Natural killer cell treated with Interleukin-12 subunit alpha and Interleukin-12 subunit beta and Interleukin-15 and Interleukin-18, amount 100 ng/mL, for 72 hours (primary cell): ENCODE data around the gene TBXAS1. TPM values are rescaled to one million over a fixed set of nuclear protein-coding genes. Genes with fewer than 3 reads are reported as not detected.
A peak's percentile ranks its signal among the peaks of the same experiment; 100 is the strongest.
"Not testable (repeated sequence)": the region's sequence is repeated elsewhere in the genome, so short reads cannot be mapped to it uniquely, and the experiment has no call there.

Source experiments
- ATAC-seq, 2 donors: fragments of 150-1000 bp; cut with Tn5 transposase in 1 of 2; sonication (Bioruptor Pico), chemical (Tn5 transposase) in 1 of 2; 2 replicates each; pipeline ENCODE4 v1.10.0; 2021
- DNase-seq: peaks from one replicate; pipeline ENCODE4 v3.0.0; 2022; ENCODE audit warnings: low spot score
- H3K27ac Mint-ChIP-seq, 2 donors: 1 replicate in 1 of 2; 2 replicates in 1 of 2; pipeline ENCODE4 v1.8.0; 2022; ENCODE audit warnings: mixed read lengths in 2 of 2, mild to moderate bottlenecking in 1 of 2, moderate library complexity in 1 of 2
- H3K27me3 Mint-ChIP-seq, 2 donors: 1 replicate in 1 of 2; 2 replicates in 1 of 2; pipeline ENCODE4 v1.8.0; 2022; ENCODE audit warnings: mixed read lengths in 2 of 2
- H3K36me3 Mint-ChIP-seq: one replicate; pipeline ENCODE4 v1.8.0; 2022; ENCODE audit warnings: mixed read lengths
- H3K4me1 Mint-ChIP-seq, 2 donors: 1 replicate in 1 of 2; 2 replicates in 1 of 2; pipeline ENCODE4 v1.8.0; 2022; ENCODE audit warnings: low read depth in 2 of 2, mixed read lengths in 2 of 2, mild to moderate bottlenecking in 1 of 2
- H3K4me3 Mint-ChIP-seq: one replicate; pipeline ENCODE4 v1.8.0; 2022; ENCODE audit warnings: mixed read lengths
- H3K9me3 Mint-ChIP-seq: 2 replicates; pipeline ENCODE4 v1.8.0; 2022; ENCODE audit warnings: mixed read lengths
- total RNA-seq, 2 donors: library from RNA; stranded (reverse); gene quantifications; one replicate each; pipeline ENCODE4 v1.2.3, GENCODE V29; 2022

The TBXAS1 gene
- total RNA-seq, 2 donors from 2014 or later: 104 to 130 TPM

DNA sequence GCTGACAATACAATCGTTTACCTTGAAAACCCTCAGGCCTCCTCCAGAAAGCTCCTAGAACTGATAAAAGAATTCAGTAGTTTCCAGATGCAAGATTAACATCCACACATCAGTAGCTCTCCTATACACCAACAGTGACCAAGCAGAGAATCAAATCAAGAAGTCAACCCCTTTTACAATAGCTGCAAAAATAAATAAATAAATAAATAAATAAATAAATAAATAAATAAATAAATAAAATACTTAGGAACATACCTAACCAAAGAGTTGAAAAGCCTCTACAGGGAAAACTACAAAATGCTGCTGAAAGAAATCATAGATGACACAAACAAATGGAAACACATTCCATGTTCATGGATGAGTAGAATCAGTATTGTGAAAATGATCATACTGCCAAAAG lies 6.8 kb downstream of the TBXAS1 start:
- H3K27ac Mint-ChIP-seq: peak overlapping the region; percentile 88 to 100
- peaks cover 71 to 77% of the 10 kb centered on the region in 2 donors for H3K4me1 Mint-ChIP-seq
- peaks cover 26% of the 10 kb centered on the region for H3K9me3 Mint-ChIP-seq
- H3K27me3 Mint-ChIP-seq, ATAC-seq, DNase-seq: not testable (repeated sequence)
- peak overlapping the region; percentile 41 for H3K4me3 Mint-ChIP-seq
- H3K36me3 Mint-ChIP-seq: peaks cover 78% of the 10 kb centered on the region

DNA sequence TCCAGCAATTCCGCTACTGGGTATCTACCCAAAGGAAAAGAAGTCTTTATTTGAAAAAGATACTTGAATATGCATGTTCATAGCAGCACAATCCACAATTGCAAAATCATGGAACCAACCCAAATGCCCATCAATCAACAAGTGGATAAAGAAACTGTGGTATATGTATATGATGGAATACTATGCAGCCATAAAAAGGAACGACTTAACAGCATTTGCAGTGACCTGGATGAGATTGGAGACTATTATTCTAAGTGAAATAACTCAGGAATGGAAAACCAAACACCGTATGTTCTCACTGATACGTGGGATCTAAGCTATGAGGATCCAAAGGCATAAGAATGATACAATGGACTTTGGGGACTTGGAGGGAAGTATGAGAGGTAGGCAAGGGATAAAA lies 8.2 kb downstream of the TBXAS1 start:
- peak overlapping the region; percentile 88 to 100 for H3K27ac Mint-ChIP-seq
- ATAC-seq, DNase-seq, H3K27me3 Mint-ChIP-seq: not testable (repeated sequence)
- peaks cover 71 to 75% of the 10 kb centered on the region in 2 donors for H3K4me1 Mint-ChIP-seq
- peaks cover 73% of the 10 kb centered on the region for H3K36me3 Mint-ChIP-seq
- H3K9me3 Mint-ChIP-seq: peaks cover 26% of the 10 kb centered on the region
- H3K4me3 Mint-ChIP-seq: peak overlapping the region; percentile 40

DNA sequence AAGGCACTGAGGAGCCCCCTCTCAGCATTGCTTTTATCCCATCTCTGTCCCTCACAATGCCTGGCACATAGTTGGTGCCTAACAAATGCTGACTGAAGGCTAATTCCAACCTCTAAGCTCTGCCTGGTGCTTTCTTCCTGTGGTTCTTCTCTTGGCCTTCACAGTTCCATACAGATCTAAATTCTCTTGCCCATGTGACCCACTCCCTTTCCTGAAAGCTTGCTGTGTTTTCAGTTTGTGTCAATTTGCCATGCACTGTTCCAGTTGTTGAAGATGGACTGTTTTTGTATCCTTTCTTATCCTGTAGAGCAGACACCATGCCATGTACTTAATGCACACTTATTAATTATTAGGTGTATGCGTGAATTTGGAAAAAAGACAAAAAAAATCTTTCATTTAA lies 9.2 kb downstream of the TBXAS1 start:
- Mint-ChIP-seq H3K4me1 (peaks cover 71 to 75% of the 10 kb centered on the region in 2 donors), H3K4me3 (no peak overlapping the region), H3K36me3 (peaks cover 63% of the 10 kb centered on the region), H3K27ac (peak overlapping the region; percentile 88 to 100), H3K27me3 (no peaks in the 10 kb centered on the region), H3K9me3 (peaks cover 20% of the 10 kb centered on the region)
- no peak for DNase-seq
- ATAC-seq: no peak

DNA sequence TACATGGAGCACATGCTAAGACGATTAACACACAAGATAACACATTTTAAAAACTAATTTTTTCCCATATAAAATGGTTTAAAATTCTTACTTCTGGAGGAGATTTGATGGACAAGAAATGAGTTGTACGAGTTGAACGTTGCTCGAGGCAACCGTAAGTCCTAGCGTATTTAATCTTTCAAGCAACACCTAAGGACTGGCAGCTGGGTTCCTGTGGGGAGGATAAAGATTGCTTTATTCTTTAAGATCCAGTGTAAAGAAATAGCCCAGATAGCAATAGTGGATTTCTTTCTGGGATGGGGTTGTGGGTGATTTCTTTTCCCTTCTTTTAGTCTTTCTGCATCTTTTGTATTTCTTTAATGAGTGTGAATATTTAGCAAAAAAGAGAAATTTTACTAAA lies 9.8 kb downstream of the TBXAS1 start:
- peak overlapping the region; percentile 88 to 100 for H3K27ac Mint-ChIP-seq
- ATAC-seq: no peak
- peaks cover 20% of the 10 kb centered on the region for H3K9me3 Mint-ChIP-seq
- H3K4me3 Mint-ChIP-seq: no peak overlapping the region
- DNase-seq: no peak
- H3K27me3 Mint-ChIP-seq: no peaks in the 10 kb centered on the region
- peaks cover 75% of the 10 kb centered on the region in 2 donors for H3K4me1 Mint-ChIP-seq
- H3K36me3 Mint-ChIP-seq: peaks cover 61% of the 10 kb centered on the region

DNA sequence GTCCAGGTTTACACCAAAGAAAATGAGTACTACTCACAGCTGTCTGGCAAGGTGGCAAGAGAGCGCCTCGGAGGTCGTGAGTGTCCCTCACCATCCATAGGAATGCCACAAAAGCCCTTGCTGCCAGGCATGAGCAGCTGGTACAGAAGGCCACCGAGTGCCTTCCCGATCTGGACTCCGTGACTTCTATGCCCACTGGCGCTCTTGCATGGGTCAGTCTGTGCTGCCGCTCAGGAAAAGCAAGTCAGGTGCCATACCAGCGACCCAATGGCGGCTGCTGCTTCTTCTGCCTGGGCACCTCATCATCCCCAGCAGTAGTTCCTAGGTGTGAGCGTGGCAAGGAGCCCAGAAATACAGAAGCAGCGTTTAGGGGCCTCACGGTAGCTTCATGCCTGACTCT lies 11.7 kb downstream of the TBXAS1 start:
- peak overlapping the region; percentile 88 to 100 for H3K27ac Mint-ChIP-seq
- no peaks in the 10 kb centered on the region for H3K27me3 Mint-ChIP-seq
- peaks cover 53% of the 10 kb centered on the region for H3K36me3 Mint-ChIP-seq
- no peak for DNase-seq
- peaks cover 12% of the 10 kb centered on the region for H3K9me3 Mint-ChIP-seq
- no peak for ATAC-seq
- peak overlapping the region; percentile 39 for H3K4me3 Mint-ChIP-seq
- peaks cover 74 to 79% of the 10 kb centered on the region in 2 donors for H3K4me1 Mint-ChIP-seq

DNA sequence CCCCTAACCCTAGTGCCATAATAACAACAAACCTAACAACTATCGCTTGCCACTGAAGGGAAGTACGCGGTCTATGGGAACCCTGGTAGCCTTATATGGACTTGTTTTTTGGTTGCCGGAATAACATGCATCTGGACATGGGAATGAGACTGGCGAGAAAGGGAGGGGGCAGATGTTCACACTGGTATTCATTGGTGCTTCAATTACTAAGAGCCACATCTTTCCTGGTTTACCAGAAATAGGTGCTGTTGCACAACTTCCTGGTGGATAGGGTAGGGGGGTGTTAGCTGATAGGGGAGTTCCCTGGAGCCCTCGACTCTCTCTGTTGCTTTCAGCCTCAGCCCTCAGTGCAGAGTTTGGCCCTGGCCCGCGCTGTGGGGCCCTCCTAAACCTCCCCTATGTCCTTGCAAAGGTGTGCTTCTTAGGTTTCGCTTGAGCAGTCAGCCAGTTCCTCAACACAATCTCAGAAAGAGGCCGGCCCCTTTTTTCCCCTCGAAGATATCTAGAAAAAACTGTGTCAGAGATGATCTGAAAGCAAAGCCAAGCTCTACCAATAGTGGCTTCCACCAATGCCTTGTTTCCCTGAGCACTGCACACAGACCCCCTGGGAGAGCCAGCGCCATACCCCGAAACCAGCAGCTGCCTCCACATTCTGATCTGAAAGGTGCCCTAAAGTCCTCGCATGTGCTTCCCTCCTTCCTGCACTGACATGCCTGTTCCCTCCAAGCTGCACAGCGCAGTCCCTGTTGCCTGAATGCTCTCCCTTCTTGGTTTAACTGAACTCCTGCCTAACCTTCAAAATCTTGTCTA lies 13.5 kb downstream of the TBXAS1 start:
- Mint-ChIP-seq H3K36me3 (peaks cover 42% of the 10 kb centered on the region), H3K27ac (peak overlapping the region; percentile 88 to 100)

DNA sequence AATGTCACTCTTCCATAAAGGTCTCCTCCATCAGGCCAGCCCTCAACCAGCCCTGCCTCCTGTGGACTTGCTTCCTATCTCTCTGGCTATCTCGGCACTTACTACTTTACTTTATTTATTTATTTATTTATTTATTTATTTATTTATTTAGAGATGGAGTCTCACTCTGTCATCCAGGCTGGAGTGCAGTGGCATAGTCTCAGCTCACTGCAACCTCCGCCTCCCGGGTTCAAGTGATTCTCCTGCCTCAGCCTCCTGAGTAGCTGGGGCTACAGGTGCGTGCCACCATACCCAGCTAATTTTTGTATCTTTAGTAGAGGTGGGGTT lies 14.1 kb downstream of the TBXAS1 start:
- DNase-seq, H3K27me3 Mint-ChIP-seq, H3K9me3 Mint-ChIP-seq, ATAC-seq: not testable (repeated sequence)
- peak overlapping the region; percentile 88 to 100 for H3K27ac Mint-ChIP-seq
- peak overlapping the region; percentile 52 for H3K4me3 Mint-ChIP-seq
- H3K4me1 Mint-ChIP-seq: peaks cover 67 to 74% of the 10 kb centered on the region in 2 donors
- peaks cover 43% of the 10 kb centered on the region for H3K36me3 Mint-ChIP-seq

More for the DNA sequence above, 13.5 kb downstream of the TBXAS1 start:
- DNase-seq (peak; percentile 86), ATAC-seq (peak; percentile 91 to 95)
- Mint-ChIP-seq H3K27me3 (no peaks in the 10 kb centered on the region), H3K4me3 (peak overlapping the region; percentile 52), H3K9me3 (peaks cover 4% of the 10 kb centered on the region), H3K4me1 (peaks cover 69 to 75% of the 10 kb centered on the region in 2 donors)

DNA sequence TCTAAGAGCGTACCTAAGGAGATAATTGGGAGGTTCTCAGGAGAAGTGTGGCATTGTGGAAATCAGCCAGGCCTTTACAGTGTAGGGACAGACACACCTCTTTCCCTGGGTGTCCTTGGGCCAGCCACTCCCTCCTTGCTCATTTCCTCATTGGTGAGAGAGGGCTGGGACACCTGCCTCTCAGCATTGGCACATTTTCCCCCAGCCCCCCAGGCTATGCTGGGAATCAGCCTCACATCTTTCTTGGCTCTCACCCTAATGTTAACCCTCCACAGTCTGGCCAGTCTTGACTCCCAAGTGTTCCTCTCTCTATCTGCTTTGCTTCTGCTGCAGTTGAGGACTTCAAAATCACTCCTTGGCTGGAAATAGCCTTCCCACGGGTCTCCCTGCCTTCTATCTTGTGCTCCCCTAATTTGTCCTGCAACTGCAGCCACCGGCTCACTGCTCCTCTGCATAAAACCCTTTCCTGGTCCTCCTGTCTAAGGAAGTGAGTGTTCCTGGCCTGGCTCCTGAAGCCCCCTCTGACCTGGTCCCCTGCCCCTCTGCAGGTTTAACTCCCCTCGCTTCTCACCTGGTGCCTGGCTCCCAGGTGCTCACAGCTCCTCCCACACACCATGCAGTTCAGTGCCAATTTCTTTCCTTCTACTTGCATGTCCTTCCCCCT lies 15.8 kb downstream of the TBXAS1 start:
- DNase-seq (no peak), ATAC-seq (no peak)
- no peak overlapping the region for H3K4me3 Mint-ChIP-seq
- no peaks in the 10 kb centered on the region for H3K27me3 Mint-ChIP-seq
- H3K27ac Mint-ChIP-seq: peak overlapping the region; percentile 88 to 100
- H3K36me3 Mint-ChIP-seq: peaks cover 42% of the 10 kb centered on the region
- H3K9me3 Mint-ChIP-seq: peaks cover 6% of the 10 kb centered on the region
- peaks cover 61 to 69% of the 10 kb centered on the region in 2 donors for H3K4me1 Mint-ChIP-seq

DNA sequence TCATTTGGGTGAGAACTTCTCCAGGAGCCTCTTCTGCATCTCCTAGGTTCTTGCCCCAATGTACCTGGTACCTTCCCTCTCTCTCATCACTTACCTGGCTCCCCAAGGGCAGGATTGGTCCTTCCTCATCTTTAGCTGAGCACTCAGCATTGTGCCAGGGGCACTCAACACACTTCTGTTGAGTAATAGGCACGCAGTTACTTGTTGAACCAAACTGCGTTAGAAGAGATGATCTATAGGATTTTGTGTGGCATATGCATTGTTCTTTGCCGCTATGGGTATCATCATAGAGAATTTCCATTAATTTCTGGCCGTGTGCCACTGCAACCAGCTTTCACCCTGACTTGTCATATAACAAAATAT lies 16.4 kb downstream of the TBXAS1 start:
- no peaks in the 10 kb centered on the region for H3K27me3 Mint-ChIP-seq
- DNase-seq (no peak), ATAC-seq (no peak)
- H3K4me3 Mint-ChIP-seq: no peak overlapping the region
- peaks cover 6% of the 10 kb centered on the region for H3K9me3 Mint-ChIP-seq
- H3K36me3 Mint-ChIP-seq: peaks cover 45% of the 10 kb centered on the region
- peaks cover 62 to 74% of the 10 kb centered on the region in 2 donors for H3K4me1 Mint-ChIP-seq
- peak overlapping the region; percentile 88 to 100 for H3K27ac Mint-ChIP-seq

DNA sequence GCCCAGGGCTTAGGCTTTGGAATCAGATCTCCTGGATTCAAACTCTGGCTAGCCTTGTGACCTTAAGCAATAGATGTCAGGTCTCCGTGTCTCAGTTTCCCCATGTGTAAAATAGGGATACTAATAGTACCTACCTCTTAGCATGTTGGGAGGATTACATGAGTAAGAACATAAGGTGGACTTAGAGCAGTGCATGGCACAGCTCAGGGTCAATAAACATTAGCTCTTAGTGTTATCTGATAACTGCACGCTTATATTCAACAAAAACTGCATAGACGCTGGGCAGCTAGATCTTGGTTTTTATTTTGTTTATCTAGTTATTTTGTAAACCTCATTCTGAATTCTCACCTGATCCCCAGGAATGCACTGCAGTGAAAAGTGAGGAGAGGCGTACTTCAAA lies 17.2 kb downstream of the TBXAS1 start:
- no peak for ATAC-seq
- peaks cover 6% of the 10 kb centered on the region for H3K9me3 Mint-ChIP-seq

DNA sequence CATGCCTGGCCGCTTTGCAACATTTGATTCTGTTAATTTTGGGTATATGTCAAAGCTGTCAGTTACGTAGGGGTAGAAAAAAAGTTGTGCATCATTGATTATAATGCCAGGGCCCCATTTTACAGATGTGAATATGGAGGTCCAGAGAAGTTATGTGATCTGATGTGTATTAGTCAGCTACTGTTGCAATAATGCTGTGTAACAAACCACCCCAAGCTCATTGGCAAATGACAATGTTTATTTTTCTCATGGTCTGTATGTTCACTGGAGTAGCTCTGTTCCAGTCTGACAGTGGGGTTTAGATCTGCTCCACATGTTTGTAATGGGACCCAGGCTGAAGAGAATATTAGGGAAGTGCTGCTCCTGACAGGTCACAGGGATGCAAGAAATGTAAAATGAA lies 19.2 kb downstream of the TBXAS1 start:
- Mint-ChIP-seq H3K27ac (peak overlapping the region in 1 of 2 donors; percentile 92), H3K36me3 (peaks cover 37% of the 10 kb centered on the region), H3K9me3 (peaks cover 6% of the 10 kb centered on the region), H3K4me1 (peaks cover 57 to 73% of the 10 kb centered on the region in 2 donors), H3K27me3 (no peaks in the 10 kb centered on the region), H3K4me3 (no peak overlapping the region)
- DNase-seq: no peak
- ATAC-seq: no peak

More for the DNA sequence above, 17.2 kb downstream of the TBXAS1 start:
- peak overlapping the region; percentile 11 for H3K4me3 Mint-ChIP-seq
- no peaks in the 10 kb centered on the region for H3K27me3 Mint-ChIP-seq
- peaks cover 64 to 77% of the 10 kb centered on the region in 2 donors for H3K4me1 Mint-ChIP-seq
- H3K27ac Mint-ChIP-seq: peak overlapping the region in 1 of 2 donors; percentile 100
- H3K36me3 Mint-ChIP-seq: peaks cover 46% of the 10 kb centered on the region
- no peak for DNase-seq

DNA sequence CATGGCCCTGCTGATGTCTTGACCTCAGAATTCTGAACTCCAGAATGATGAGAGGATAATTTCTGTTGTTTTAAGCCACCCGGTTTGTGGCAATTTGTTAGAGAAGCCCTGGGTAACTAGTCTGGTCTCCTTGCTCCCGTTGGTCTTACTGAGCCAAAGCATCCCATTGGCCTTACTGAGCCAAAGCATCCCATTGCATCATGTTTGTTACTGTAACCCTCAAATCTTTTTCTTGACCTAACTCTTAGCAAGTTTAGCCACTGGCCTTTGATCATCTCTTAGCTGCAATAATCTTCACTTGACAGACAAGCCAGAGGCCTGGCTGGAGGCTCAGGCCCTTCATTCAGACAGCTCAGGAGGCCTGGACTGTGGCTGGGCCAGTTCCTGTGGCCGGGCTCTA lies 21.8 kb downstream of the TBXAS1 start:
- ATAC-seq (no peak), DNase-seq (no peak)
- peaks cover 6% of the 10 kb centered on the region for H3K9me3 Mint-ChIP-seq
- H3K27me3 Mint-ChIP-seq: no peaks in the 10 kb centered on the region
- H3K36me3 Mint-ChIP-seq: peaks cover 36% of the 10 kb centered on the region
- H3K4me1 Mint-ChIP-seq: peaks cover 61 to 77% of the 10 kb centered on the region in 2 donors
- no peak overlapping the region for H3K4me3 Mint-ChIP-seq
- peak overlapping the region; percentile 89 to 92 for H3K27ac Mint-ChIP-seq

DNA sequence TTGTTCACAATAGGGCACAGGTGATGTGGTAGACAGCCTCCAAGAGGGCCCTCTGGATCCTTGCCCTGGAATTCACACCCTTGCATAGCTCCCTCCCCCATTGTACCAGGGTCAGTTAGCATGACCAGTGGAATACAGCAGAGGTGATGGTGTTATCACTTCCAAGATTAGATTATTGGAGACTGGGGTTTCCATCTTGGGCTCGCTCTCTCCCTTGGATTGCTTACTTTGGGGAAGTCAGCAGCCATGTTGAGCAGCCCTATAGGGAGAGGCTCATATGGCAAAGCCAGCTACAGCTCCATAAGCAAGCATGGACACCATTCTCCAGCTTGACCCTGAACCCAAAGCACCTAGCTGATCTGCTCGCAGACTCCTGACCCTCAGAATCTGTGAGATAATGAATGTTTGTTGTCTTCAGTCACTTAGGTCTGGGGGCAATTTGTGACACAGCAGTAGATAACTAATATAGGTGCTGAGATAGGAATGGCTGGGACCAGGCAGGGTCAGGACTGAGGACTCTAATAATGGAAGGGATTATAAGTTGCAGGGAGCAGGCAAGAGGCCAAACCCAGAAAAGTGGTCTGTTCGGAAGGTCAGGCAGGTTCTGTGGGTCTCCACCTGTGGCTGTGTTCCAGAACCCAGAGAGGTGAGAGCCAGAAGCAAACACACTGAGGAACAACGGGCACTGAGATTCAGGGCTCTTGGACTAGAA lies 22.9 kb downstream of the TBXAS1 start:
- DNase-seq (no peak), ATAC-seq (no peak)
- Mint-ChIP-seq H3K27me3 (no peaks in the 10 kb centered on the region), H3K36me3 (peaks cover 41% of the 10 kb centered on the region), H3K27ac (peak overlapping the region; percentile 89 to 92), H3K9me3 (peaks cover 6% of the 10 kb centered on the region), H3K4me1 (peaks cover 60 to 76% of the 10 kb centered on the region in 2 donors), H3K4me3 (no peak overlapping the region)

DNA sequence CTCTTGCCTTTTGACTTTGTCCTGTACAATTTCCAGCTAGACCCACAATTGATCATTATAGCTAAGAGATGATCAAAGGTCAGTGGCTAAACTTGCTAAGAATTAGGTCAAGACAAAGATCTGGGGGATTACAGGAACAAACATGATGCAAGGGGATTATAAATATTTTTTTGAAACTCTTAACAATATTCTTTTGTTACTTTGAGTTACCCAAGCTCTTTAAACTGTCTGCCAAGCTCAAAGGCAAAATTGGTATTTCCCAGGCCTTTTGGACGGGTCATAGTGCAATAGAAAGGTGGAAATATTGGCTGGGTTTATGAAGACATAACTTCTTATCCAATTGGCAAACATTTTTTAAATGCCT lies 23.4 kb downstream of the TBXAS1 start:
- peaks cover 61 to 71% of the 10 kb centered on the region in 2 donors for H3K4me1 Mint-ChIP-seq
- peak overlapping the region; percentile 89 to 92 for H3K27ac Mint-ChIP-seq
- DNase-seq (no peak), ATAC-seq (no peak)
- H3K9me3 Mint-ChIP-seq: peaks cover 3% of the 10 kb centered on the region
- H3K36me3 Mint-ChIP-seq: peaks cover 36% of the 10 kb centered on the region
- H3K4me3 Mint-ChIP-seq: no peak overlapping the region
- no peaks in the 10 kb centered on the region for H3K27me3 Mint-ChIP-seq
